Calu3 (cell line): ENCODE results near the gene XAGE1A. TPM values are rescaled to one million over a fixed set of nuclear protein-coding genes. Genes with fewer than 3 reads are reported as not detected.
"Not testable (repeated sequence)": the region's sequence is repeated elsewhere in the genome, so short reads cannot be mapped to it uniquely, and the experiment has no call there.

Experiments used
- BruUV-seq: library from RNA; stranded (reverse); fragments of 400-500 nt; replicated peaks from 2 replicates; lab custom pipeline; 2021; lab: Mats Ljungman, UMichigan
- CTCF ChIA-PET: fragments of 300-600 bp; sonication (Branson Sonifier 250); formaldehyde crosslinking; loops from one replicate; lab custom pipeline; 2022; ENCODE audit warnings: antibody characterized with exemption; lab: Charles Lee
- DNase-seq: peaks from one replicate; pipeline ENCODE4 v3.0.0; 2022
- H3K27ac Mint-ChIP-seq: one replicate; pipeline ENCODE4 v1.8.0; 2022; ENCODE audit warnings: mixed read lengths; ENCODE audit not compliant: unreplicated experiment
- H3K27me3 Mint-ChIP-seq: one replicate; pipeline ENCODE4 v1.8.0; 2022; ENCODE audit warnings: mixed read lengths; ENCODE audit not compliant: unreplicated experiment
- H3K36me3 Mint-ChIP-seq: one replicate; pipeline ENCODE4 v1.8.0; 2022; ENCODE audit warnings: mild to moderate bottlenecking, moderate library complexity, mixed read lengths; ENCODE audit not compliant: insufficient read depth, unreplicated experiment
- H3K4me1 Mint-ChIP-seq: one replicate; pipeline ENCODE4 v1.8.0; 2022; ENCODE audit warnings: mild to moderate bottlenecking, low read depth, mixed read lengths; ENCODE audit not compliant: unreplicated experiment
- H3K4me3 Mint-ChIP-seq: one replicate; pipeline ENCODE4 v1.8.0; 2022; ENCODE audit warnings: mild to moderate bottlenecking, low read depth, moderate library complexity, mixed read lengths; ENCODE audit not compliant: unreplicated experiment
- H3K9me3 Mint-ChIP-seq: one replicate; pipeline ENCODE4 v1.8.0; 2022; ENCODE audit warnings: low read depth, mixed read lengths; ENCODE audit not compliant: unreplicated experiment
- CTCF ChIP-seq: fragments of 200-600 bp; IDR thresholded peaks from one replicate; pipeline ENCODE4 v1.8.0; 2022; ENCODE audit warnings: antibody characterized with exemption; ENCODE audit not compliant: unreplicated experiment
- intact Hi-C: fragments of 100-400 bp; cut with micrococcal nuclease; formaldehyde crosslinking; loops from one replicate; pipeline ENCODE4 v1.10.0; 2022; ENCODE audit not compliant: unreplicated experiment
- total RNA-seq: library from RNA; stranded (reverse); gene quantifications from 2 replicates; pipeline ENCODE4 v1.2.3, GENCODE V29; 2022

The XAGE1A gene
- total RNA-seq, 1 experiment from 2014 or later = not detected

GRCh38 chrX:52542311-52542710 is 46.7 kb downstream of the XAGE1A start:
- H3K4me1 Mint-ChIP-seq = no peaks in the 10 kb centered on the region
- H3K4me3 Mint-ChIP-seq = no peak overlapping the region
- H3K9me3 Mint-ChIP-seq = no peaks in the 10 kb centered on the region
- BruUV-seq = no TSS peak
- no peaks in the 10 kb centered on the region for H3K27me3 Mint-ChIP-seq
- TF ChIP-seq CTCF = no peak
- no peaks in the 10 kb centered on the region for H3K36me3 Mint-ChIP-seq
- no peak for DNase-seq
- CTCF ChIA-PET = no interaction called here
- intact Hi-C loops = no loop called here
- H3K27ac Mint-ChIP-seq = no peak overlapping the region

GRCh38 chrX:52544147-52544840 is 48.7 kb downstream of the XAGE1A start:
- TF ChIP-seq CTCF = no peak
- intact Hi-C loops = no loop called here
- H3K4me1 Mint-ChIP-seq = no peaks in the 10 kb centered on the region
- CTCF ChIA-PET = no interaction called here
- no TSS peak for BruUV-seq
- H3K36me3 Mint-ChIP-seq = no peaks in the 10 kb centered on the region
- H3K27me3 Mint-ChIP-seq = peaks cover 1% of the 10 kb centered on the region
- no peaks in the 10 kb centered on the region for H3K9me3 Mint-ChIP-seq
- no peak overlapping the region for H3K4me3 Mint-ChIP-seq
- H3K27ac Mint-ChIP-seq = no peak overlapping the region
- DNase-seq = no peak

GRCh38 chrX:52548769-52549168 is 53.2 kb downstream of the XAGE1A start:
- H3K4me1 Mint-ChIP-seq, intact Hi-C loops, CTCF ChIA-PET, H3K27ac Mint-ChIP-seq, H3K36me3 Mint-ChIP-seq, H3K9me3 Mint-ChIP-seq, H3K4me3 Mint-ChIP-seq, DNase-seq, BruUV-seq: not testable (repeated sequence)
- H3K27me3 Mint-ChIP-seq = peaks cover 37% of the 10 kb centered on the region

Other genes starting within 250 kb of the XAGE1A start
- not detected in 2 replicates for gene XAGE2, start 126.8 kb upstream of the XAGE1A start, total RNA-seq
- gene XAGE1B, start 21.3 kb downstream of the XAGE1A start, total RNA-seq = not detected in 2 replicates
- gene SSX7, start 159.1 kb downstream of the XAGE1A start, total RNA-seq = not detected in 2 replicates
- gene SSX2, start 211.4 kb downstream of the XAGE1A start, total RNA-seq = not detected in 2 replicates